Stimulated activated CD8-positive, alpha-beta memory T cell treated with anti-CD3 and anti-CD28 coated beads, Interleukin-7, amount 100 ng/mL, for 4 hours (primary cell): Measurements from ENCODE around the gene TUBA4B.

Source experiments
- DNase-seq, 2 donors: peaks; one replicate each; pipeline ENCODE4 v3.0.0-alpha.2; 2020; ENCODE audit warnings: low read depth in 2 of 2

The TUBA4B gene

DNA sequence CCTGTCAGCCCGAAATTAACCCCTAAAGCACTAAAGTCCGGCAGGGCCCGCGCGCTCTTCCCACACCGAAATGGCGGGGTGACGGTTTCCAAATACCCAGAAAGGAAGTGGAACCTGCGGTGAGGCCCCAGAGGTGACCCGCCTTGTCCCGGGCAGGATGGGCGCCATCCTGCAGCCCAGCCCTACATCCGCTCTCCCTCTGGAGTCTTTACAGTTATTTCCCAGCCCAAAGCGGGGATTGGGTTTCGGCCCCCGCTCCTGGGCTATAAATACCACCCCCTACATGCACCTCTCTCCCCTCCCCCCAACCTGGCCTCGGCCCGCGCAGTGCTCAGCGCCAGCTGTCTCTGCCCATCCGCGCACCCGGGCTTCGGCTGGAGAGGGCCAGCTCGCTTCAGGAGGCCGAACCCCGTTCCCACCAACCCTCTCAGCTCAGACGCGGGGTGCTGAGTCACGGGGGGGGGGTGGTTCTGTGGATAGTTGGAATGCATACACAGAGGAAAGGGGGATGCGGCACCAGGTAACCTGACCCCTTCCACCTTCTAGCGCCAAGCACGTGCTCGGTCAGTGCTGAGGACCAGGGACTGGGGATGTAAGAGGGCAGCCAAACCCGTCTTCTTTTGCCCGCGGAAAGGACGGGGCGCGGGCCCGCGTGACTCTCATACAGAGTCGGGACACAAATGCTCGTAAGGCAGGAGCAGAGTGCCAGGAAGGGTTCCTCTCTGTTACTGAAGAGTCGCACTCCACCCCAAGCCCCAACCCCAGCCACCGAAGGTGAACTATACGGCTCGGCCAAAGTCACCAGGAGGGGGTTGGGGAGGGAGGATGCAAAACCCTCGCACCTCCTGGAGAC, at the start of gene TUBA4B:
TSS of gene TUBA4B (plus strand) at position 344 of the 853 bp plus-strand sequence. CDS start at position 509, 165 bp downstream.
- DNase-seq, result peak in 1 of 2 donors; percentile 25

GRCh38 chr2:219204425-219205164, 48.4 kb upstream of the TUBA4B start:
- no peak for DNase-seq

GRCh38 chr2:219205165-219205538, 47.9 kb upstream of the TUBA4B start:
- no peak for DNase-seq

DNA sequence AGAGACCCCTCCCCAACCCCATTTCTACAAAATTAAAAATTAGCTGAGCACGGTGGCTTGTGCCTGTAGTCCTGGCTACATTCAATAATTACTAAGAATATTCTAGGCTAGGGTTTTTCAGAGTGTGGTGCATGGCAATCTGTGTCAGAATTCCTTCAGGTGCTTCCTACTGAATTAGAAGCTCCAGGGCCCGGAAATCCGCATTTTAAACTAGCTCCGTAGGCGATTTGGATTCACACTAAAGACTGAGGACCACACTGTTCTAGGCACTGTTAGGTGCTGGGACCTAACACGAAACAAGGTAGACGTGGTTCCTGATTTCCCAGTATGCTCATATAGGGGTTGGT, 47.1 kb upstream of the TUBA4B start:
- no peak for DNase-seq

DNA sequence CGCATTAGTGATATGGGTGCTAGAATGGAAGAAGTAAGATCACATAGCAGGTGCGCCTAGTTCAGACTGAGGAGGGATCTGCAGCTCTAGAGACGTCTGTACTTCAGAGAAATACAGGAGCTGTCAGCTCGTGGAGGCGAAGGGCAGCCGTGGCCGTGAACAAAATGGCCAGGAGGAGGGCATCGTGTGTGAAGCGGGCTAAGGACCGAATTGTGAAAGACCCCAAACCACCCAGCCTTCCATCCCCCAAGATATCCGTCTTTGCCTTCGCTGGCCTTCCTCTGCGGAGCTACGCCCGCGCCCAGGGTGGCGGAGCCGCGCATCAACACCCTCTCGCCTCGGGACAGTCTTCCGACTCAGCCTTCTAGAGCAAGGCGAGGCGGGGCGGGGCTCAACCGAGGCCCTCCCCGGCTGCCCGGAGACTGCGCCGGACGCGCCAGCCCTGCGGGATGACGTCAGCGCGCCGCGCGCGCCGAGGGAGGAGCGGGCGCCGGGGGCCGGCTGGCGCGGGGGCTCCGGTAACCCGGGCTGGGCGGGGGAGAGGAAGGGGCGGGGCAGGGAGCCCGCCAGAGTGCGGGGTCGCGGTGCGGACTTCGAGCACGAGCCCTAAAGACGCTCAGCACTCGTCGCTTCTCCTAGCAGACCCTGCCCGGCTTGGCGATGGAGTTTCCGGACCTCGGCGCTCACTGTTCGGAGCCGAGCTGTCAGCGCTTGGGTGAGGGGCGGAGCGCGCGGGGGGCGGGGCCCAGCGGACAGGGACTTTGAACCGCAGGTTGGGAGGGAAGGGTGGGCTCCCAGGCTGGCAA, 46.5 kb upstream of the TUBA4B start, which contains the start of gene ZFAND2B:
TSS of gene ZFAND2B (plus strand) at position 455 of the 806 bp plus-strand sequence. CDS start at position 661, 206 bp downstream.
- peak; percentile 83 to 93 for DNase-seq

DNA sequence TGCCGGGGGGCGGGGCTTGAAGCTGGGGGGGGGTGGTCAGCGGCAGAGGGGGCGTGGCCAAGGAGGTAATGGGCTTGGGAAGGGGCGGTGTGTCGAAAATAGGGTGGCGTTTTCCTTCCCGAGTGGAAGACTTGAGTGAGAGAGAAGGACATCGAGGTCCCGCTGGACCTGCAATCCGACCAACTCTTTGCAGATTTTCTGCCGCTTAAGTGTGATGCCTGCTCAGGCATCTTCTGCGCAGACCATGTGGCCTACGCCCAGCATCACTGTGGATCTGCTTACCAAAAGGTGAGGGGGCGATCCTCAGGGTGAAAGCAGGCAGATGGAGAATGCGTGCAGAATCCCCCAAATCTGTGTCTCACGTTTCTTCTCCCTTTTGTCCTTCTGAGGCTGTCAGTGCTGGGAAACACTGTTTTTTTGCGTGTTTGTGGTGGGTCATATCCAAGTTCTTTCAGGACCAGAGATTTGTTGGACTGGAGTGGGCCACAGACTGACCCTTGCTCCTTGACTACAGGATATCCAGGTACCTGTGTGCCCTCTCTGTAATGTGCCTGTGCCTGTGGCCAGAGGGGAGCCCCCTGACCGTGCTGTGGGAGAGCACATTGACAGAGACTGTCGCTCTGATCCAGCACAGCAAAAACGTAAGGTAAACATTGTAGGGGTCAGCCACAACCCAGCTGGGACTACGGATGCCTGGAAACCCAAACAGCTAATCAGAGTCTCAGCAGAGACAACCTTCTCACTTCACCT, 45.7 kb upstream of the TUBA4B start:
- DNase-seq, result no peak

DNA sequence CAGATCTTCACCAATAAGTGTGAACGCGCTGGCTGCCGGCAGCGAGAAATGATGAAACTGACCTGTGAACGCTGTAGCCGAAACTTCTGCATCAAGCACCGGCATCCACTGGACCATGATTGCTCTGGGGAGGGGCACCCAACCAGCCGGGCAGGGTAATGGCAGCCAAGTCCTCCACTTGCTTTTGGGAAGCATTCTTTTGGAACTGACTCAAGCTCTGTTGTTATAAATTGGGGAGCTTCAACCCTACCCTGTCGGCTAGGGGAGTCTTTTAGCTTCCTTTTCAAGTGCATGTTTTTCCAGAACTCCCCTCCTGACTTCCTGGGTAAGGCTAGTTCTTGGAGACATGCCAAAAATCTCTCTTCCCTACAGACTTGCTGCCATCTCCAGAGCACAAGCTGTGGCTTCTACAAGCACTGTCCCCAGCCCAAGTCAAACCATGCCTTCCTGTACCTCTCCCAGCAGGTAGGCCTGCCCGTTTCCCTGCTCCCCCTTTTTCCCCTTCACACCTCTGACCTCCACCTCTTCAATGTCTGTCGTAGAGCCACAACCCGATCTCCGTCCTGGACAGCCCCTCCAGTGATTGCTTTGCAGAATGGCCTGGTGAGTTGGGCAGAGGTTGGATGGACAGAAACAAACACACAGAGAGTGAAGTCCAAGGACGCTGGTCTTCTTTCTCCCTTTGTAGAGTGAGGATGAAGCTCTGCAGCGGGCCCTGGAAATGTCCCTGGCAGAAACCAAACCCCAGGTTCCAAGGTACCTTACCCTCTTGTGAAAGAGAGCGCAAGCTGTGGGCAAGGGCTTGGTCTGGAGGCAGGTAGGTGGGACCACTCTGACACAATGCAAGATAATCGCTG, 44.9 kb upstream of the TUBA4B start:
- DNase-seq, result no peak

DNA sequence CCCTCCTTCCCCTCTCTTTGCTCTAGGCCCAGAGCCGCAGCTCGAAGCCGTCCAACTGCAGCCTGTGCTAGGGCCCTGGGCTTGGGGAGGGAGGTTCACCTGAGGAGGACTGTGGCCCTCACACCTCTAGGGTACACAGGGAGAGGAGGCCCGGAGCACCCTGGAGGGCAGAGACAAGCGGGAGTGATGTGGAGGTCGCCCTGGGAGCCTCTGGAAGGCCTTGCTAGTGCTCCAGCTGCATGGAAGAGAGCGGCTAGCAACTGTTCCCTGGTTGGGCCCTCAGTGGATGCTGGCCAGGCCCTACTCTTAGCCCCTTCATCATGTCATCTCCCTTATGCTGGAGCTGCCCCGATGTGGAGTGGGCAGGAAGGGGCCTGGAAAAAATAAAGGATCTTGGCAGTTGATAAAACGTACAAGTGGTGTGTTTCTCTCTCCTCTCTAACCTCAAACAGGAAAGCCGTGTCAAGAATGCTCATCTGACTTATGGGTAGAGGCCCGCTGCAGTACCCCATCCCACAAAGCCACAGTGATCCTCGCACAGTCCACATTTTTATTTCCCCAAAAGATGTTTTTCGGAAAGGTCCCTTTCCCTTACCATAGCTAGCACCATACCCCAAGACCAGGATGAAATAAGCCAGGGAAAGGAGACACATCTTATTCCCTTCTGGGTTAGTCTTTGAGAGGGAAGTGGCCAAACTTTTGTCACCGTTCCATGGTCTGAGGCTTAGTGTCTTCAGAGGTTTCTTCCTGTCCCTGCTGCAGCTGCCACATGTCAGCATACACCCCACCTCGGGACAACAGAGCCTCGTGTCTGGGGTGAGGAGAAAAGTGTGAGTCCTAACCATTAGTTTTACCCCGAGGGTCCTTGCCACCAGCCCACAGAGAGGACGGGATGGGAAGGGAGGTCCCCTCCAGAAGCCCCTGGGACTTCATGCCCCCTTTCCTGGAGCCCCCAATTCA, 43.5 kb upstream of the TUBA4B start:
- DNase-seq, result no peak

DNA sequence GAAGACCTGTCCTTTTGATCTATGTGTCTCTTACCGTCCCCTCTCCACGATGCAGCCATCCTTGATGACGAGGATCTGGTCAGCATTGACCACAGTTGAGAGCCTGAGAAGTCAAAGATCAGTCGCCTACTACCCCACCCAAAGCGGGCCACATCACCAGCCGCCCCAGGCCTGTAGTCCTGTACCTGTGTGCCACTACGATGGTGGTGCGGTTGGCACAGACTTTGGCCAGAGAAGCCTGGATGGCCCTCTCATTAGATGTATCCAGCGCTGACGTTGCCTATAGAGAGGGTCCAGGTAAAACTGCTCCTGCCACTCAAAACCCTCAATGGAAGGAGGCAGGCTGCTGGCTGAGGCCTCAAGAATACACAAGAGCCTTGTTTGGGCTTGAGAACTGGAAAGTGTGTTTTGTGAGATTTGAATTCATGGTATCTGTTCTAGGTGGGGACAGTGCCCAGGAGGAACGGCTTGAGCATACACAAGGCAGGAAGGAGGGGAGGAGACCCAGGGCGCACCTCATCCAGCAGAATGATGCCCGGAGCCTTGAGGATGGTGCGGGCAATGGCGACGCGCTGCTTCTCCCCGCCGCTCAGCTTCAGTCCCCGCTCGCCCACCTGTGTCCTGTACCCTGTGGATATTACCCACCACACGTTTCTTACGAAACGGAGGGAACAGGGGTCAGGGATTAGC, 42.7 kb upstream of the TUBA4B start:
- no peak for DNase-seq

GRCh38 chr2:219210886-219211362, 42.1 kb upstream of the TUBA4B start:
- DNase-seq, result no peak

DNA sequence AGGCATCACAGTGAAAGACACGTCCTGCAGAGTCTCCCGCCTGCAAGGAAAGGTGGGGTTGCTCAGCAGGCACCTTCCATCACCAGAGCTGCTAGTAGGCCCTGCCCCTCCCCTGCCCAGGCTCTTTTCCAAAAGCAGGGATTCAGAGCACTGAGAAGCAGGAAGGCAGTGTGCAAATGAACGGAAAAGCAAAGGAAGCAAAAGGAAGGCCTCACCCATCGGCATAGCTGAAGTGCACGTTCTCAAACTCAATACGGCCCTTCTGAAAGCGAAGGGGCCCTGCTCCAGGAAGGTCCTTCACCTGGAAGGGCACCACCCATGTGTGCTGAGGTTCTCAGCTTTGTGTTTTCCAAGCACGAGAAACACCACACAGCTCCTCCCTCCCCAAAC, 40.0 kb upstream of the TUBA4B start:
- no peak for DNase-seq

GRCh38 chr2:219213486-219214071, 39.5 kb upstream of the TUBA4B start:
- DNase-seq, result no peak

- DNase-seq, result no peak
These were observed 38.9 kb upstream of the TUBA4B start for GRCh38 chr2:219214141-219214540.

GRCh38 chr2:219214786-219215185, 38.3 kb upstream of the TUBA4B start:
- DNase-seq, result no peak

- DNase-seq, result no peak
These were observed 37.0 kb upstream of the TUBA4B start for GRCh38 chr2:219215871-219216534.

- DNase-seq, result no peak
These were observed 36.5 kb upstream of the TUBA4B start for GRCh38 chr2:219216535-219216915.

DNA sequence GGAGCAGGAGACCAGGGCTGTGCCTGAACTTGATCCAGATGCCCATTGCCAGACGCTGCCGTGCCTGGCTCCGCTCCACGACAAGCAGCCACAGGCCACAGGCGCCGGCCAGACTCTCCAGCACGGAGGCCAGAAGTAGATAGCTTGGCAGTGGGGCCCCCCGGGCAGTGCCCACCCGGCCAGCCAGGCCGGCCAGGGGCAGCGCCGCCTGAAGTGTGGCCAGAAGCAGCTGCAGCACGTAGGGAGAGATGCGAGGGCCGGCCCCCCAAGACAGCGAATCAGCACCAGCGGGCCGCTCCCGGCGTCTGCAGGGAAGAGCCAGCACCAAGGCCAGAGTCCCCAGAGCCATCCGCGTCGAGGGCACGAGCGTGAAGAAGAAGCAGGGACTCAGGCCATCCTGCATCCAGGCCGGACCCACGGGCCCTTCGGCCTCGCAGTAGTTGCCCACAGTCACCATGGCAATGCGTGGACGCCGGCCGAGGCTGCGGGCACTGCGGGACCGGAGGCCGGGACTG, 34.8 kb upstream of the TUBA4B start:
- DNase-seq, result no peak
